GM19324 (cell line): ENCODE measurements around the gene SURF4.
"Not testable (repeated sequence)": the region's sequence is repeated elsewhere in the genome, so short reads cannot be mapped to it uniquely, and the experiment has no call there.

Source experiments
- ATAC-seq: cut with Tn5 transposase; IDR thresholded peaks from one replicate; pipeline ENCODE4 v1.9.1; 2021; ENCODE audit warnings: mild to moderate bottlenecking, moderate library complexity; ENCODE audit not compliant: unreplicated experiment, low FRiP score

Gene SURF4

DNA sequence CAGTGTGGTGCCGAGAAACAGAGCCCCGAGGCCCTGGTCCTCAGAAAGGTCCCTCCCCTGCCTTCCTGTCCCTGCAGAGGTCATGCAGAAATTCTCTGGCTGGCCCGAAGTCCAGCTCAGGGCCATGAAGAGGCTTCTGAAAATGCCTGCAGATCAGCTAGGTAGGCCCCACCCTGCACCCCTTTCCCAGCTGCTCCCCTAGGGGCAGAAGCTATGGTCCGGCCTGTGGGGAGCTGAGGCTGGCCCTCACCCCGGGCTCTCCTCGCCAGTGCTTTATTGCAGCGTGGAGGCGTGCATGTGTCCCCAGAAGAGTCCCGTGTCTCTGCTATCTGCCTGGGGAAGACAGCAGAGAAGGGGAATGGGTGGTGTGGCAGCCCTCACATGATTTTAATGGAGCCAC is 22.0 kb upstream of the SURF4 start:
- ATAC-seq: no peak

DNA sequence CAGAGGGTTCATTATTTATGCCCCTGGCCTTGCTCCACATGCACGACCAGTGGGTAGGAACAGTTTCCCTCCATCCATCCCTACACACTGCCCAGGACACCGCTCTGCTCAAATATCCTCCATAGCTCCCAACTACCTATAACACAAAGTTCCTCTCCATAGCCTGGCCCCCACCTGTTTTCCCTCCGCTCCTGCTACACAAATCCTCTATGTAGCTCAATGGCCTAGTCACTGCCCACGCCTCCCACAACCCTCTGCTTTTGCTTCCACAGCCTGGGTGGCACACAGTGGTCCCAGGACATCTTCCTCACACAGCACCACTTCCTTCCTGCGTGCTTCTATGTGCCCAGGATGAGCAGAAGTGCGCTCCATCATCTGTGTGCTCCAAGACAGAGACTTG is 21.5 kb upstream of the SURF4 start:
- ATAC-seq: no peak

DNA sequence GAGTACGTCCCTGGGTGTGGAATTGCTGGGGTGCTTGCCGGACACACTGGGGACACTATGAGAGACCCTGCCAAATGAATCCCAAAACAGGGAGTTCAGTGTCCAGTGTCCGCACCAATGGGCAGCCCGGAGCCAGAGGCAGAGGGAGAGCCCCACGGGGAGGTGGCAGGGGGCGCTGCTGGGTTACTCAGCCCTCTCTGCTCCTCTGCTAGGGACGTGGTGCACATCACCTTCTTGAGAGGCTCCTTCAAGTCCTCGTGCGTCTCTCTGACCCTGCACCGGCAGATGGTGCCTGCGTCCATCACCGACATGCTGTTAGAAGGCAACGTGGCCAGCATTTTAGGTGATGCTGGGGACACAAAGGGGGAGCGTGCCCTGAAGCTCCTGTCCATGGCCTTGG is 21.1 kb upstream of the SURF4 start:
- ATAC-seq: no peak

DNA sequence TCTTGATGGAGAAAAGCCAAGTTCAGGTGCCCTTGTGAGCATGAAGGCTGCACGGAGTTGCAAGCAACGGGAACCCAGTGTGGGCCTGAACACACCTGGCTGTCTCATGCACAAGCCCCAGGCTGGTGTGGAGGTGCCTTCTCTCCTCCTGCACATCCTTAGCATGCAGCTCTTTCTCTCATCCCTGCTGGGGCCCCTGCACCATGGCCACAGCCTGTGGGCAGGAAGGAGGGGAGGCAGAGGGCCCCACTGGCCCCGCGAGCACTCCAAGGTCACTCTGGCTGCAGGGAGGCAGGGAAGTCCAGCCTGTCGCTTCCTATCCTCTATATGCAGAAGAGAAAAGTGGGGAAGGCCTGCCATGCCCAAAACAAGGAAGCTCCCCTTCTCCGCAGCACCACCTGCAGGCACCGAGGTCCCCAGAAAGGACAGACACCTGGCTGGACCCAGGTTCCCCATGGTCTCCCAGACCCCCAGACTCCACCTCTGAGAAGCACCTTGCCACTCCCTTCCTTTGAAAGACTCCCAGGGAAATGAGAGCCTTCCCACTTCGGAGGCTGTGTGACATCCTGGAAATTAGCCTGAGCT is 18.9 kb upstream of the SURF4 start:
- no peak for ATAC-seq

DNA sequence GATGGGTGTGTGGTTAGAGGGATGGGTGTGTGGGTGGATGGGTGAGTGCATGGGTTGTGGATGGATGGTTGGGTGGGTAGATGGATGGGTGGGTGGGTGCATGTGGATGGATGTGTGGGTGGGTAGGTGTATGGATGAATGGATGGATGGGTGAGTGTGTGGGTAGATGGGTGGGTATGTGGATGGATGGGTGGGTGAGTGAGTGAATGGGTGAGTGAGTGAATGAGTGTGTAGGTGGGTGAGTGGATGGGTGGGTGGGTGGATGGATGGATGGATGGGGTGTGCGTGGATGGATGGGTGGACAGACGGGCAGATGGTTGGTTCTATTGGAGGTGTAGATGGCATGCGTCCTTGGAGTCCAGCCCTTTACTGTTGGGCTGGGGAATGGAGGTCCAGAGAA is 17.5 kb upstream of the SURF4 start:
- ATAC-seq: no peak

DNA sequence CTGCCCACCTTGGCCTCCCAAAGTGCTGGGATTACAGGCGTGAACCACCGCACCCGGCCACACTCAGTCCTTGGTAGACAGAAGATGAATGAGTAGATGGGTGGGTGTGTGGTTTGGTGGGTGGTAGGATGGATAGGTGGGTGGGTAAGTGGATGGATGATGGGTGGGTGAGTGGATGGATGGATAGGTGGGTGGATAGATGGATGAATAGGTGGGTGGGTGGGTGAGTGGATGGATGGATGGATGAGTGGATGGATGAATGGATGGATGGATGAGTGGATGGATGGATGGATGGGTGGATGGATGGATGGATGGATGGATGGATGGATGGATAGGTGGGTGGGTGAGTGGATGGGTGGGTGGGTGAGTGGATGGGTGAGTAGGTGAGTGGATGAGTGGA is 16.4 kb upstream of the SURF4 start:
- ATAC-seq: not testable (repeated sequence)

DNA sequence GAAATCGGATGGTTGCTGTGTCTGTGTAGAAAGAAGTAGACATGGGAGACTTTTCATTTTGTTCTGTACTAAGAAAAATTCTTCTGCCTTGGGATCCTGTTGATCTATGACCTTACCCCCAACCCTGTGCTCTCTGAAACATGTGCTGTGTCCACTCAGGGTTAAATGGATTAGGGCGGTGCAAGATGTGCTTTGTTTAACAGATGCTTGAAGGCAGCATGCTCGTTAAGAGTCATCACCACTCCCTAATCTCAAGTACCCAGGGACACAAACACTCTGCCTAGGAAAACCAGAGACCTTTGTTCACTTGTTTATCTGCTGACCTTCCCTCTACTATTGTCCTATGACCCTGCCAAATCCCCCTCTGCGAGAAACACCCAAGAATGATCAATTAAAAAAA is 15.6 kb upstream of the SURF4 start:
- not testable (repeated sequence) for ATAC-seq

DNA sequence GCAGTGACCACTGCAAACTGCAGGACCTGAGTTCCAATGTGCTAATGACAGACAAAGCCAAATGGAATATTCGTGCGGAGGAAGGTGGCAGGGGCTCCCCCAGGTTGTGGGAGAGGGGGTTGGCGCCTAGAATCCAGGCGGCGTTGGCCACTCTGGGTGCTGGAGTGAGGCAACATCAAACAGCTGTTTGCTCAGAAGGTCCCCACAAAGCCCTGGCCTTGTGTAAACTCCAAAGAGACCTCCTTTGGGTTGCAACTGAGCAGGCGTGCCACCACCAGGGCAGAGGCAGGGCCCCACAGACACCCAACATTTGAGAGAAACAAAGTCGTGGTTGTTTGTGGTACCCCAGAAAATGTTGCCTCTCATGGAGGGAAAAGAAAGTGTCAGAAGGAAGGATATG is 14.9 kb upstream of the SURF4 start:
- ATAC-seq: no peak

DNA sequence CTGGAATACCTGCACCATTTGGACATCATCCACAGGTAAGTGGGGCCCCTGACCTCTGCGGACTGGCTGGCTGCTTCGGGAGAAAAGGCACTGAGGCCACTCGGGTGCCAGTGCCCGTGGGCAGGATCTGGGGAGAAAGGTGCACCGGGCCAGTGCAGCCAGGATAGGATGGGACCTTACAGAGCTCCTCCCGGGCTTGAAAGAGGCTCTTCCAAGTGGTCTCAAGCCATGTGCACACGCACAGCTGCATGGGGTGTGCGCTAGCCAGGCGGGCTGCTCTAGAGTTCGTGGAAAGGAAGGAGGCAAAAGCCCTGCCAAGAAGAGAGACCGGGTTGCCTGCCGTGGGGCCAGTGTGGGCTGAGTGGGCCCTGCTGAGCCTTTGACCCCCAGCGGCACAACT is 13.7 kb upstream of the SURF4 start:
- ATAC-seq: no peak

DNA sequence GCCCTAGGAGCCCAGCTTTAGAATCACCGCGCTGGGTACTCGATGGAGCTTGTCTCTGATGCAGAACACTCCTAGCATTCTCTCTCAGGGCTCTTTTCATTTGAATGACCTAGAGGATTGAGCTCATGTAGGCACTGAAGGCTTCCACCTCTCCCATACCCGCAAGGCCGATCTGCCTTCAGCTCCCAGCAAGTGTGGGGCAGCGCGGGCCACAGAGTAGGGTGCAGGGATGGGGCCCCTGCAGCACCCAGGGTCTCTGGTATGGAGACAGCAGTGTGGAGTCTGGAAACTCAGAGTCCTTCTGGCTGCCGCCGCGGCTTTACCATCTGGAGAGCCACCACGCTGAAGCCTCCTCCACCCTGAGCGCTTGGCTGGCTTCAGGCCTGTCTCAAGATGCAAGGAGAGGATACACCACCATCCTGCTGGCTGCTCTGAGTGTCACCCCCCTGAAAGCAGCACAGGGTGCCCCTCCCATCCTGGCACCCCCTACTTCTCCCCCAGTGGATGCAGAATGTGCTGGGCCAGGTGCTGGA is 13.2 kb upstream of the SURF4 start:
- ATAC-seq: no peak

DNA sequence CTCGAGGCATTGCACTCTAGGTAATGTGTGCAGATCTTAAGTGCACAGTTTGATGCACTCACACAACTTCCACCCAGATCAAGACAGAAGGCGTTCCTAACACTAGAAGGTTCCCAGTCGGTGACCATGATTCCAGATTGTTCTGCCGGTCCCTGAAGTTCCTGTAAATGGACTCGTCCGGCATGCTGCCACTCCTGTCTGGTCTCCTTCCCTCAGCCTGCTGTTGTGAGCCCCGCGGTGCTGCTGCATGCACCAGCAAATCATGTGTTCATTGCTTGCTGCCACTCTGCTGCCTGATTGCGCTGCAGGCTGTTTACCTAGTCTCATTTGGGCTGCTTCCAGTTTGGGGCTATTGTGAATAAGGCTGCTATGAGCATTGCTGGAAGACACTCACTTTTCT is 11.8 kb upstream of the SURF4 start:
- no peak for ATAC-seq

DNA sequence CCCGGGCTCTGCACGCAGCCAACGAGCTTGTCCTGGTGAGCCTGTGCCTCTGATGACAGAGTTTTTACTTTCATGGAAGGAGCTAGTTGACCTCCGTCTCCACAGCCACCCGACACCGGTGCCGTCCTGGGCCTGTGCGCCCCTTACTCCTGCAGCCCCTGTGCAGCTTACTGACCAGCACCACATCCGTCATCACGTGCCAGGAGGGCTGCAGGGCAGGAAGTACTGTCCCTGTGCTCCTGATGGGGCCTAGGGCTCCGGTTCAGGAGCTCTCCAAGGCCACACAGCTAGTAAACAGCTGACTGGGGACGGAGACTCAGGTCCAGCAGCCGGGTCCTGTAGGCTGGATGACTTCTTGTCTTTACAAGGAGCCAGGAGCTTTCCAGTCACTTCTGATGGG is 10.5 kb upstream of the SURF4 start:
- no peak for ATAC-seq

DNA sequence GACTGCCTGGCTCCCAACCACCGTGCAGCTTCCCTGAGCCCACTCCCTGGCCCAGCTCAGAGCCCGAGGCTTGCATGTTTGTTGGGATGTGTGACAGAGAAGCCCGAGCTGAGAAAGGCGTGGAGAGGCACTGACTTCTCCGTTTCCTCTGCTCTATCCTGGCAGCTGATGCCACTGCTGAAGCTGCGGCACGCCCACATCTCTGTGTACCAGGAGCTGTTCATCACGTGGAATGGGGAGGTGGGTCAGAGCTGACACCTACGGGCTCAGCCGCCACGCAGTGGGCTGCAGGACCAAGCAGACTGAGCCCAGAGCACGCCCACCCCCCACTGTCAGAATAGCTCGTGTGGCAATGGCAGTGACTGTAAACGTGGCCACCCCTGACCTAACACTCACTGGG is 9.6 kb upstream of the SURF4 start:
- ATAC-seq: no peak

DNA sequence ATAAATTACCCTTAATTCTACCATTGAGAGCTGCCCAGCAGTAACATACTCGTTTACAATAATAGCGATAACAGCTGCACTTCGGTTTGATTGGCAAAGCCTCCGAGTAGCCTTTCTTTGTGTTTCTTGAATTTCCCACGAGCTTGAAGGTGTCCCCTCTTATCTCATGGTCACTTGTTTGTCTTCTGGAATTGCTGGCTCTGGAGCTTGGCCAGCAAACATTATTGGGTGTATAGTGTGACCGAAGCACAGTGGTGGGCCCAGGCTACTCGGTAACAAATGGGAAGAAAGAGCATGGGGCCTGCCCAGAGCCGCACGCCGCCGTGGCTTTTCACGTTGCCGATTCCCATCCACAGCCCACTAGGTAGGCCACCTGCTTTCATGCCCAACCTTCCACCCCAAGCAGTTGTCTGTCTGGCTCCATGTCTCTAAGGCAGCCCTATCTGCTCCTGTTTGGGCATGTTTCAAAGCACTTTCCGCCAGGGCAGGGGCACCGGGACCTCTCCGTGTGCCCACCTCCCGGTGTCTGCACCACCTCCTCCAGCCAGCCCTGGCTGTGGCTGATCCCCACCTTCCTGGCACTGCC is 9.0 kb upstream of the SURF4 start:
- no peak for ATAC-seq

DNA sequence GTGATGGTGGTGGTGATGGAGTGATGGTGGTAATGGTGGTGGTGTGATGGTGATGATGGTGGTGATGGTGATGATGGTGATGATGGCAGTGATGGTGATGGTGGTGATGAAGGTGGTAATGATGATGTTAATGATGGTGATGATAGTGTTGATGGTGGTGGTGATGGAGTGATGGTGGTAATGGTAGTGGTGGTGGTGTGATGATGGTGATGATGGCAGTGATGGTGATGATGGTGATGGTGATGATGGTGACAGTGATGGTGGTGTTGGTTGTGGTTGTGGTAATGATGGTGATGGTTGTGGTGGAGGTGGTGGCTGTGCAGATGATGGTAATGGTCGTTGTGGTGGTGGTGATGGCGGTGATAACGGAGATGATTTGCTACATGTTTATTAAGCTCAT is 7.6 kb upstream of the SURF4 start:
- ATAC-seq: no peak

DNA sequence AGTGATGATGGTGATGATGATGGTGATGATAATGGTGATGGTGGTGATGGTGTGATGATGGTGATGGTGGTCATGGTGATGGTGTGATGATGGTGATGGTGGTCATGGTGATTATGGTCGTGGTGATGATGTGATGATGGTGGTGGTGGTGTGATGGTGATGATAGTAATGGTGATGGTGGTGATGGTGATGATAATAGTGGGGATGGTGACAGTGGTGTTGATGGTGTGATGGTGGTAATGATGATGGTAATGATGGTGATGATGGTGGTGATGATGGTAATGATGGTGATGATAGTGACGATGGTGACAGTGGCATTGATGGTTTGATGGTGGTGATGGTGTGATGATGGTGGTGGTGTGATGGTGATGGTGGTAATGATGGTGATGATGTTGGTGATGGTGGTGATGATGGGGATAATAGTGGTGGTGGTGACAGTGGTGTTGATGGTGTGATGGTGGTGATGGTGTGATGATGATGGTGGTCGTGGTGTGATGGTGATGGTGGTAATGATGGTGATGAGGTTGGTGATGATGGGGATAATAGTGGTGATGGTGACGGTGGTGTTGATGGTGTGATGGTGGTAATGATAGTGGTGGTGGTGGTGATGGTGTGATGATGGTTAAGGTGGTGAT is 6.8 kb upstream of the SURF4 start:
- no peak for ATAC-seq

DNA sequence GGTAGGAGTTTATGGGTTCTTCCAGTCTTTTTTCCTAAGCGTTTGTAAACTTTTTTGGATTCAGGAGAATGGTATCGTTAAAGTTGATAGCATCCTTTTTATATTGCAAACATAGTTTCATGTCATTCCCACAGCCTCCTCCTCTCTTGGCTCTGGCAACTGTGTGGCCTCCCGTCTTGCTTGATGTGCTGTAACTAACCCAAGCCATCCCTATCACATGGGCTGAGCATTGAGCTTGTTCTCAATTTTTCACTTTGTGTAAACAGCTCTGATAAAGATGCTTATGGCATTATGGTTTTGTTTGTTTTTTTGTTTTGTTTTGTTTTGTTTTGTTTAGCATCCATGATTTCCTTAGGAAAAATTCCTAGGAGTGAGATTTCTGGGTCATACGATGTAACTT is 4.9 kb upstream of the SURF4 start:
- no peak for ATAC-seq

DNA sequence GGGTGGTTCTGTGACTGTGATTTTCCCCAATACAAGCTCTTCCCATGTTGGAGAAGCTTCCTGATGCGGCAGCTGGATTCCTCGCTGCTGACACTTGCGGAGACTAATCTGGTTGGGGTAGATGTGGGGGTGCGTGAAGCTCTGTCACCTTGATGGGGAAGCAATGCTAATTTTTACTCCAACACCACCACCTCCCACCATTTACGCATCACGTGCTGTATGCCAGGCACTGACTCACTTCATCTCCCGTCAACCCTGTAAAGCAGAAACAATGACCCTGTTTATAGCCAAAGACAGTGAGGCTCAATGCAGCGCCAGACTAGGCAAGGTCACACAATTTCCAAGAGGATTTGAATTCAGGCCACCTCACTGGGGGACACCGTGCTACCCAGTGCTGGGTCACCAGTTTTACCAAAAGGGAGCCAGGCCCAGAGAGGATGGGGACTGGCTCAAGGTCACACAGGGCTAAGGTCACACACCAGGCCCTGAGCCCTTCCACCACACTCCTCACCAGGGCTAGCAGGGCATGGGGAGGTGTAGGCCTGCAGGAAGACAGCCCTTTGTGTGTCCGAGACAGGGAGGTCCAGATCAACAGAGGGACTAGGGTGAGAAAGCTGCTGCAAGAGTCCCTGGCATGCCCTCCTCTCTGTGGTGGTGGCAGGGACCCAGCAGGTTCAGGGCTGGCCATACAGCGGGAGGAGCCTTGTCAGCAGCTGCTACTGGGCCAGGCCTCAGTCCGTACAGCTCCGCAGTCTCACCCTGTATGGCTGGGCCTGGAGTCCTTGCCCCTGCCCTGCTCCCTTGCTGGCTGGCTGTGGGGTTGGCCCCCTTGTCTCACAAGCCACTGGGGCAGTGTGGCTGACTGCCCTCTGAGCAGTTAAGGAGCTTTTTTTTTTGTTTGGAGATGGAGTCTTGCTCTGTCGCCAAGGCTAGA is 3.6 kb upstream of the SURF4 start:
- ATAC-seq: no peak

DNA sequence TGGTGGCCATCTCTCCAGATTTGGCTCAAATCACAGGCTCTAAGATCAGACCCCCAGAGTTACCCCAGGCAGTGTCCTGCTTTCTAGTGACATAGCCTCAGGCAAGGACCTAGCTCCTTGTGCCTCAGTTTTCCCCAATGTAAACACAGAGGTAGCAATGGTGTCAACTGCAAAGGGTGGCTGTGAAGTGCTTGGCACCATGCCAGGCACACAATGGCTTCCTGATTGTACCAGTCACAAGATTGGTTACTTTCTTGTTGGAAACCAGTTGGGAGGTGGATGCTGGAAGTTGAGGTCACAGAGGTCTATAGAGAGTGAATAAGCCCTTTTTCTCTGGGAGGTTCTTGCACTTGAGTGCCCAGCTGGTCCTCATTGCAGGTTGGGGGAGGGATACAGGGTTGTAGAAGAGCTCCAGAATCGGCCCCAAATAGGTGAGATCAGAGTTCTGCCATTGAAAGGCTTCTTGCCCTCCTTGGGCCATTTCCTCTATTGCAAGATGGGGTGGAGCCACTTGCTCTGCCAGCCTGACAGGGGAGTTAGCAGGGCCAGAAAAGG is 2.6 kb upstream of the SURF4 start:
- ATAC-seq: no peak

DNA sequence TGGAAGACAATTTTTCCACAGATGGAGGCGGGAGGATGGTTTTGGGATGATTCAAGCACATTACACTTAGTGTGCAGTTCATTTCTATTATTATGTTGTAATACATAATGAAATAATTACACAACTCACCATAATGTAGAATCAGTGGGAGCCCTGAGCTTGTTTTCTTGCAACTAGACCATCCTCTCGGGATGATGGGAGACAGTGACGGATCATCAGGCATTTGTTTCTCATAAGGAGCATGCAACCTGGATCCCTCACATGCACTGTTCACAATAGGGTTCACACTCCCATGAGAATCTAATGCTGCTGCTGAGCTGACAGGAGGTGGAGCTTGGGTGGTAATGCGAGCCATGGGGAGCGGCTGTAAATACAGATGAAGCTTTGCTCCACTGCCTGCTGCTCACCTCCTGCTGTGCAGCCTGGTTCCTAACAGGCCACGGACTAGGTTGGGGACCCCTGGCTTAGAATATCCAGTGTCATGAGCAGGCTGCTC is 1.9 kb upstream of the SURF4 start:
- ATAC-seq: no peak

DNA sequence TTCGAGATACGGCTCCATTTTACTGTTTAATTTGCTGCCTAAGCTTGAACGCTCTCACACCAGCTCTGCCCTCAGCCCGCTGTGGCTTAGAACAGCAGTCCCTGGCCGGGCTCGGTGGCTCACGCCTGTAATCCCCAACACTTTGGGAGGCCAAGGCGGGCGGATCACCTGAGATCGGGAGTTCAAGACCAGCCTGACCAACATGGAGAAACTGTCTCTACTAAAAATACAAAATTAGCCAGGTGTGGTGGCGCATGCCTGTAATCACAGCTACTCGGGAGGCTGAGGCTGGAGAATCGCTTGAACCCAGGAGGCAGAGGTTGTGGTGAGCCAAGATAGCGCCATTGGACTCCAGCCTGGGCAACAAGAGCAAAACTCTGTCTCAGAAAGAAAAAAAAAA is 1.4 kb upstream of the SURF4 start:
- not testable (repeated sequence) for ATAC-seq
